Stimulated activated CD8-positive, alpha-beta memory T cell treated with anti-CD3 and anti-CD28 coated beads, Interleukin-7, amount 100 ng/mL, for 48 hours (primary cell): ENCODE data around the gene MDK.

Experiments used
- DNase-seq, 2 donors: peaks; one replicate each; pipeline ENCODE4 v3.0.0-alpha.2; 2020; ENCODE audit warnings: low read depth in 1 of 2; ENCODE audit errors: extremely low read depth in 1 of 2

The MDK gene

GRCh38 chr11:46381819-46382645 lies 563 bp downstream of the MDK start:
- no peak for DNase-seq

- no peak for DNase-seq
Observed at GRCh38 chr11:46382646-46383403, 1.4 kb downstream of the MDK start.

- no peak for DNase-seq
Observed at GRCh38 chr11:46383404-46383758, 1.9 kb downstream of the MDK start.

GRCh38 chr11:46383974-46384701 lies 2.7 kb downstream of the MDK start:
- DNase-seq: no peak

- no peak for DNase-seq
Observed at GRCh38 chr11:46385169-46386004, 3.9 kb downstream of the MDK start.

- DNase-seq: no peak
Observed at GRCh38 chr11:46386005-46386578, 4.6 kb downstream of the MDK start.

- DNase-seq: no peak
Observed at GRCh38 chr11:46386674-46387073, 5.2 kb downstream of the MDK start.

GRCh38 chr11:46387456-46387855 lies 6.0 kb downstream of the MDK start:
- DNase-seq: no peak

- no peak for DNase-seq
Observed at GRCh38 chr11:46387919-46388618, 6.6 kb downstream of the MDK start.

- no peak for DNase-seq
Observed at GRCh38 chr11:46388619-46389449, 7.4 kb downstream of the MDK start.

- no peak for DNase-seq
Observed at GRCh38 chr11:46389450-46390330, 8.2 kb downstream of the MDK start.

- no peak for DNase-seq
Observed at GRCh38 chr11:46390331-46391171, 9.1 kb downstream of the MDK start.

GRCh38 chr11:46391186-46391577 lies 9.7 kb downstream of the MDK start:
- no peak for DNase-seq

- no peak for DNase-seq
Observed at GRCh38 chr11:46391578-46392420, 10.3 kb downstream of the MDK start, which contains the start of gene CHRM4. Gene CHRM4 (minus strand): TSS chr11:46391776. CDS start chr11:46386557, 5,219 bp downstream.

GRCh38 chr11:46392421-46393230 lies 11.2 kb downstream of the MDK start:
- peak in 1 of 2 donors; percentile 51 for DNase-seq
